Non-pigmented ciliary epithelial cell (primary cell): ENCODE results near the gene ELP1.
"Not testable (repeated sequence)": the region's sequence is repeated elsewhere in the genome, so short reads cannot be mapped to it uniquely, and the experiment has no call there.

Experiments
- DNase-seq: peaks from one replicate; pipeline ENCODE4 v3.0.0-alpha.2; 2010; ENCODE audit warnings: low read depth

Gene ELP1

DNA sequence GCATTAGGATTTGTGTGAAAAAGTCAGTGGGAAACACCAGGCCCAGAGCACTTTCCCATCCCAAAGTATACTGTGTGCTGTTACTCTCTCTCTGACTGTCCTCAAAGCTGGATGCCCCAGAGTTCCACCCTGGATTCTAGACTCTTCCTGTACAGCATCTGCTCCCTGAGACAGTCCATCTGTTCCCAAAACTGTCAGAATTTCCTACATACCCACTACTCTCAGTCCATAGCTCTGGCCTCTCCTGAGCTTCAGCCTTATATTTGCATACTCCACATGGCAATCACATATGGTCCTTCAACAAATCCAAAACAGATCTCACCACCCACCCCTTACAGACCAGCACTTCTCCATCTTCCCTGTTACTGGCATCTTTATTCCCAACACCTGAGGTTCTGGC lies 9.5 kb downstream of the ELP1 start:
- DNase-seq: no peak

DNA sequence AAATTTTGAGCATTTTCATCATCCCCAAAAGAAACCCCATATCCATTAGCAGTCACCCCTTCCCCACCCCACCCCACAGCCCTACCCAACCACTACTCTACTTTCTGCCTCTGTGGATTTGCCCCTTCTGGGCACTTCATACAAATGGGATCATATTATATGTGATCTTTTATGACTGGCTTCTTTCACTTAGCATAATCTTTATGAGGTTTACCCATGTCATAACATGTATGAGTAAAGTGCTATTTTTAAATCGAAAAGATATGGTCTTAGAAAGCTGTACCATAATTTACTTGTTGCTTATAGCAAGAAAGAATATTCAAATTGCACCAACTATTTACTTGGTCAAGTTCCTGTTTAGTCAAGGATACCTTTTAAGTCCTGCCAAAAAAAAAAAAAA lies 12.7 kb downstream of the ELP1 start:
- DNase-seq: no peak

DNA sequence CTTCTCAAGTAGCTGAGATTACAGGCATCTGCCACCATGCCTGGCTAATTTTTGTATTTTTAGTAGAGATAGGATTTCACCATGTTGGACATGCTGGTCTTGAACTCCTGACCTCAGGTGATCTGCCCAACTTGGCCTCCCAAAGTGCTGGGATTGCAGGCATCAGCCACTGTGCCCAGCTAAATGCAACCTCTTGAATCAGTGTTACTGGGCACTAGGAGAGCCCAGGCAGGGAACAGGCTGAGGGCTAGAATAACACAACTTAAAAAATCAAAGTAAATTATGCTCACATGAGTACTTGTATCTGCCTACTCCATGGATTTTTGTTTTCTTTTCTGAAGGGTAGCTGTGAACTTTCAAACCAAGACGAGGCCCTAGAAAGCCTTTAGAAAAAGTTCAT lies 13.5 kb downstream of the ELP1 start:
- not testable (repeated sequence) for DNase-seq

DNA sequence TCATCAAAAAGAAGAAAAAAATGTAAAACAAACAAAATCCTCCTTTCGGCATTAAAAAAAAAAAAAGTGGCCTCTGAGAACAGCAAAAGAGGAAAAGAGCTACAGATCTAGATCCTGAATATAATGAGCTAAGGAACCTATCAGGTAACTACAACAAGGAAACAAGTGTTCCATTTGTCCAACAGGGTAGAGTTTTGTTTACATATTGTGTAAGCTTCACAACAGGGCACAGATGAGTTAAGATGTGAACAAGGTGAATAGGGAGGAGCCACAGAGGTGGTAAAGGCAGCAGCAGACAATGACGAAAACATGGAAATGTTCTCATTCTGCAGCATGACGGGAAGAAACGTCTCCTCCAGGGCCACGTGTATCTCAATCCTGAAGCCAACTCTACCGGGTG lies 14.4 kb downstream of the ELP1 start:
- no peak for DNase-seq

DNA sequence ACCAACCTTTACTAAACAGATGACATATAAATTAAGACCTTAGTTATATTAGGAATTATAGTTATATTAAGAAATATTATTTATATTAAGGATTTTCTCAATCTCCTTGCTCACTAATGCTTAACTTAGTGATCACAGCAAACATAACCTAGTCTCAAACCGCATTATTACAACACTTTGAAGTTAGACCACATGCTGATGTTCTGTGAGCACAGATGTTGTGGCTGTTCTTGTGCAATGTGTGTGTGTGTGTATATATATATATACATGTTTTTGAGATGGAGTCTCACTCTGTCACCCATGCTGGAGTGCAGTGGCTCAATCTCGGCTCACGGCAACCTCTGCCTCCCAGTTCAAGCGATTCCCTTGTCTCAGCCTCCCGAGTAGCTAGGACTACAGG lies 20.5 kb downstream of the ELP1 start:
- DNase-seq: no peak

DNA sequence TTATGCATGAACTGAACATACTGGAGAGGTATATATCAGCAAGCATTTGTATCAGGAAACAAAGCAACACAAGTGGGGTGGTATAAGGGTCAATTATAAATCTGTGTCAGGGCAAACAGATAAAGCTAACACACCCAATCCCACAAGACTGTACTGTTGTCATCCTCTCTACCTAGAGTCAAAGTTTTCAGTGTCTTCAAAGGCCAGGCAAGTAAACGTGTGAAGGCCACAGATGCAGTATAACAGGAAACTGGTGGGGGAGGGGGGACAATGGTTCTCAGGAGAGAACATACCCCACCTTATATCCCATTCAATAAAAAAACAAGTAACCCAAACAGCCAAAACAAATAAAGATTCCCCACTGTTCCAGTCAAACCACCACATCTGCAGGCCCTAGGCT lies 22.1 kb downstream of the ELP1 start:
- no peak for DNase-seq

DNA sequence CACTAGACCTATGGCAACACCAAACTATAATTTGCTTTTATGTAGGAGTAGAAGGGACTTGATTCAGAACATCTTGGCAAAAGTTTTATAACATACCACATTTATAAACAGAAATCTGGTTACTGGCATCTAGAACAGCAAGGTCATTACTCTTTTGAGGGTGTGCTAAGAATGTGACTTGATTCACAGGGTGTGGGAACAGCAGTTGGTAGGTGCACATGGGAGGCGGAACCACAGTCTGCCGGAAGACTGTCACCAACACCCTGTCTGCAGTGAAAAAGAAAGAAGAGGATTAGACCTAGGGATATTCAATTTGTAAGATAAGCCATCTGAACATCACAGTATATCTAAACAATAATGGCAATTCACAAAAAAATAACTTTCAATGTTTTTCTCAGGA lies 23.0 kb downstream of the ELP1 start:
- no peak for DNase-seq

DNA sequence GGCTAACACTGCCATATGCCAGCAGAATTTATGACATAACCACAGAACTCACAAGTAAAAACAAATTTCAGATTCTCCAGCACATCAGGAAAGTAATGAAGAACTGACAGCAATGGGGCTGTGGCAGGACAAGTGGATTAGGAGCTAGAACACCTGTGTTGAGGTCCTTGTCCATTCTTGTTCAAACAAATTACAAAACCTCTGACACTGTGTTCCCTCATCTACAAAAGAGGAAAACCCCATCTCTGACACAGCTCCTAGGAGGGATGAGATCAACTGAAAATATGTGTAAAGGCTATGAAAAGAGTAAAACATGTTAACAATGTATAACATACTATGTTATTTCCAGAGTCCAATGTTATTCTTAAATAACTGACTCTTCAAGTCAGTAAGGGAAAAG lies 23.5 kb downstream of the ELP1 start:
- DNase-seq: no peak

DNA sequence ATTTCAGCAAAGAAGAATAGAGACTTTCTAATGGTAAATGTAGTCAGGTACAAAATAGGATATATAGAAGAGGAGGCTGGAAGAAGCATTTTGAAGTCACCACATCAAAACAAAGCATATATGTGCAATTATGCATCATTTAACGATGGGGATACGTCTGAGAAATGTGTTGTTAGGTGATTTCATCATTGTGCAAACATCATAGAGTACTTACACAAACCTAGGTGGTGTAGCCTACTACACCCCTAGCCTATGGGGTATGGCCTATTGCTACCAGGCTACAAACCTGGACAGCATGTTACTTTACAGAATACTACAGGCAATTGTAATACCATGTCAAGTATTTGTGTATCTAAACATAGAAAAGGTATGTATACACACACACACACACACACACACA lies 28.4 kb downstream of the ELP1 start:
- no peak for DNase-seq

DNA sequence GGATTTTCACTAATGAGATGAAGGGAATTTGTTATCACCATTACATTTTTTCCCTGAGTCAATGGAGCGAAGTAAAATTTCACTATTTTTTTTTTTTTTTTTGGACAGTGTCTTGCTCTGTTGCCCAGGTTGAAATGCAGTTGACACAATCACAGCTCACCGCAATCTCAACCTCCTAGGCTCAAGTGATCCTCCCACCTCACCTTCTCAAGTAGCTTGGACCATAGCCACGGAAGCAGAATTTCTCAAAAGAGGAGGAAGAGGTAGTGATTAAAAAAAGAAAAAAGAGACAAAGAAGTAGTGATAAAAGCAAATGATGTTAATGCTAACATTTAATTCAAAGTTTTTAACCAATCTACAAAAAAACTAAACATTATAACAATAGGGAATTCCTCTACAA lies 29.8 kb downstream of the ELP1 start:
- no peak for DNase-seq

DNA sequence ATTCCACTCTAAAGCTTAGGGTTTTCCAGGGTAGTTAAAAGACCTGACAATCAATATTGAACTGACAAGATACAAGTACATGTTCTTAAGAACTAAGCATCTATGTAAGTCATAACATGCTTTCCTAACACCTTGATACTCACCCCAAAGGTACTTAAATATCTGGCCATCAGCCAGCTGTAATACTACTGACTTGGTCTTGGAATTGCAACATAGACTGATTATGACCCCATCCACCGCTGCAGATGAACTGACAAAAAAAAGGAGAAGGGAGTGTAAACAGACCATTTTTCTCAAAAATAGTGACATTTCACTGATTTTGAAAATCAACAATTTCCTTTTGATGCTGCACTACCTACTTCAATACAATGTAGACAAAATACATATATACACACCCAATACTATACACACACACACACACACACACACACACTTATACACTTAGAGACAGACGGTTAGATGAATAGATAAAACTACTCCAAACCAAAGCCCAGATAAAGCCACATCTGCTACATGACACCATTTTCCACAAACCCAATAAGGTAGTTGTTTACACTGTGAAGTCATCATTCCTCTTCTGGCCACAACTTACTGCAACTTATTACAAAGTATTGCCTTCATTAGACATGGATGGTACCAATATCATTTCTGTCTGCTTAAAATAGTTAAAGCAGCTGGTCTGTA lies 30.4 kb downstream of the ELP1 start:
- DNase-seq: peak; percentile 9

DNA sequence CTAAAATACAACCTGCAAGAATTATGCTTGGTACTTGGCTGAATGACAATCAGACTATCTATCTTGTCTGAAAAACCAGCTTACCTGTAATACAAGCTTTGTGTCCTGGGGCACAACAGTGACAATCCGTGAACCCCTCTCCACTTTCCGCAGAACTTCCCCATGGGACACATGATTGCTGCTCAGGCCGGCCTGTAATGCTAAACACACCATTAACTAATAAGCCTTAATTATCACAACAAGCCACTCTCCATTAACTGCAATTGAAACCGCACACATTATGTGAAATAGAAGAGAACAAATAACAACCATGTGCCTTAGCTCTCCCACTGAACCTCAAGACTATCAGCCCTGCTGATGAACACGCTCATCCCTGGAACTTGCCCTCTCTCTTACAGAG lies 33.7 kb downstream of the ELP1 start:
- no peak for DNase-seq

DNA sequence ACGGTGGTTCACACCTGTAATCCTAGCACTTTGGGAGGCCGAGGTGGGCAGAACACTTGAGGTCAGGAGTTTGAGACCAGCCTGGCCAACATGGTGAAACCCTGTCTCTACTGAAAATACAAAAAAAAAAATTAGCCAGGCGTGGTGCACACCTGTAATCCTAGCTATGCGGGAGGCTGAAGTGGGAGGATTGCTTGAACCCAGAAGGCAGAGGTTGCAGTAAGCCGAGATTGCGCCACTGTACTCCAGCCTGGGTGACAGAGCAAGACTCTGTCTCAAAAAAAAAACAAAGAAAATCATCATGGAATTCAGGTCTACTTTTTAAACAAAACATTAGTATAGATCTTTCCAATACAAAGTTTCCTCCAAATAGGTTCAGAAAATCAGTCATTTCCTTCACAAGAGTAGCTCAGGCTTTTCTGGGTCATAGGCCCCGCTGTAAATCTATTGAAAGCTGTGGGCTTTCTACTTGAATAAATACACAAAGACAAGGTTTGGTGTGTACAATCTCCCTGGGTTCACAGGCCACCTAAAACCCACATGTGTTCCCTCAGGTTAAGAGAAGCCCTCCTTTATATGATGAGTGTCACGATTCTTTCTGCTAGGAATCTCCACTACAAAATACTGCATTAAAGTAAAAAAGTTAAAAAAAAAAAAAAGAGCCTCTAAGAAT lies 34.8 kb downstream of the ELP1 start:
- DNase-seq: not testable (repeated sequence)

DNA sequence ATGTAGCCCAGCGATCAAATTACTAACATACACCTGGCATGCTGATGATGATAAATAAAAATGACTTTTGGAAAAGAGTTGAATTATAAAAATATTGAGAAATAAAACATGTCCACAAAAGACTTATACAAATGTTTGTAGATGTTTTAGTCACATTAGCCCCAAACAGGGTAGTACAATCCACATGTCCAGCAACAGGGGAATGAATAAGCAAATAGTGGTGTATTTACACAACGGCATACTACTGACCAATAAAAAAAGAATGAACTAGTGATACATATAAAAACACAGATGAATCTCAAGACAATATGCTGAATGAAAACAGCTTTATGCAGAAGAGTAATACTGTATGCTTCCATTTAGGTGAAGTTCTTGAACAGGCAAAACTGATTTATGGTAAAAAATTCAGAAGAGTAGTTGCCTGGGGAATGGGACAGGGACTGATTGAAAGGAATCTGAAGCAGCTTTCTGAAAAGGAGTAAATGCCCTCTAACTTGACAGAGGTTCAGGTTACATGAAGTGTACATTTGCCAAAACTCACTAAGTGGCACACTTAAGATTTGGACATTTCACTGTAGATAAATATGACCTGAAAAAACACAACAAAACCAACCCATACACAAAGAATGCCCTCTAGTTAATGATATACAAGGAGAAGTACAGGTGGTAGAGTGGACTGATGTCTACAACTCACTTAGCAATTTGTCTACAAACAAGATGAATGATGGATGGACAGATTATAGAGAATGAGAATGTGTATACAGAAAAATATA lies 36.4 kb downstream of the ELP1 start:
- no peak for DNase-seq

DNA sequence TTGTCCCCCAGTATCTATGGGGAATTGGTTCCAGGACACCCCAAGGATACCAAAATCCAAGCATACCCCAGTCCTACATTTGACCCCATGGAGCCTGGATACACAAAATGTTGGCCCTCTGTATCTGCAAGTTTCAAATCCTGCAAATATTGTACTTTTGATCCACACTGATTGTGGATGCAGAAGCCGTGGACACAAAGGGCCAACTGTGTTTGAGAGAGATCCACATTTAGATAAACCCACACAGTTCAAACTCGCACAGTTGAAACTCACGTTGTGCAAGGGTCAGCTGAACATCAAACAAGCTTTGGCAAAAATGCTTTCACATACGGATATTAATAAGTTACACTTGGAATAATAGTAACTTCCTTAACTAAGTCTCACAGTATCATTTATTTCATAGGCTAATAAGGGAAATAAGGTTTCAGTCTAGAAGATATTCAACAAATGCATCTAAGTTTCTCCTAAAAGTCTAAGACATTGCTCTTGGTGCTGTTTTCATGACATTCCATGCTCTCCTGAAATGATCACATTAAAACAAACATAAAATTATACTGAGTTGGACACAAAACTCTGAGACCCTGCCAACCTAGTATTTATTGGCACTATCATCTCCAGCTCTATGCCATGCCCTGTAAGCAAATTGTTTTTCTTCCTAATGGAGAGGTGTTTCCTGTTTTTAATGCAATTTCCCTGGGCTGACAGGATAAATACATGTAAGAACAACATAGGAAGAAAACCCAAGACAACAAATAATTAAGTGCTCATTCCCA lies 39.5 kb downstream of the ELP1 start:
- DNase-seq: no peak

DNA sequence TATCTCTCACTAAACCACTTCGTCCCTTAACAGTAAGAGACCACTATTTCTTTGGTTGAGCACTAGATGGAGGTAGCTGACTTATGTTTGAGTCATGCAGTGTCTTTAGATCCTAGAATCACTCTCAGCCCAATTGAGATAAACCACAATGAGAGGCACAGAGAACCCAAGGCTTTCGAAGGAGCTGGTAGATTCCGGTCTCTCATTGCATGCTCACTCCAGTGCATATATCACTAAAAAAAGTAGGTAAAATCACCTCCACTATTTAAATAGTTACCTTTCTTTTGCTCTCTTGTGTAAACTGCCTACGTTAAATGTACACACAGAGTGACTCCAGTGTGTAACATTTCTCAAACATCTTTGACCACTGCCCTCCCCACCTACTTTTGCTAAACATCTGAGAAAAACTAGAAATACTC lies 44.3 kb downstream of the ELP1 start:
- peak; percentile 23 for DNase-seq

DNA sequence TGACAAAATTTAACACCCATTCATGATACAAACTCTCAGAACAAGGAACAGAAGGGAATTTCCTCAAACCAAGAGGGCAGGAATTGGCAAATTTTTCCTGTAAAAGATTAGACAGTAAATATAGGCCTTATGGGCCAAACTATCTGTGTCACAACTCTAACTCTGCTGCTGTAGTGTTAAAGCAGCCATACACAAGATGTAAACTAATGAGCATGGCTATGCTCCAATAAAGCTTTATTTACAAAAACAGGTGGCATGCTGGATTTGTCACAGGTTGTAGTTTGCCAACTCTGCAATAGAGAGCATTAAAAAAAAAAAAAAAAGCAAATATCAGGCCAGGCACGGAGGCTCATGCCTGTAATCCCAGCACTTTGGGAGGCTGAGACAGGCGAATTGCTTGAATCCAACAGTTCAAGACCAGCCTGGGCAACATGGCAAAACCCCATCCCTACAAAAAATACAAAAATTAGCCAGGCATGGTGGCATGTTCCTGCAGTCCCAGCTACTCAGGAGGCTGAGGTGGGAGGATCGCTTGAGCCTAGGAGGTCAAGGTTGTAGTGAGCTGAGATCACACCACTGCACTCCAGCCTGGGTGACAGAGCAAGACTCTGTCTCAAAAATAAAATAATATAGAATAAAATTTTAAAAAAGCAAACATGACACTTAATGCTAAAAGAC lies 47.2 kb downstream of the ELP1 start:
- not testable (repeated sequence) for DNase-seq

DNA sequence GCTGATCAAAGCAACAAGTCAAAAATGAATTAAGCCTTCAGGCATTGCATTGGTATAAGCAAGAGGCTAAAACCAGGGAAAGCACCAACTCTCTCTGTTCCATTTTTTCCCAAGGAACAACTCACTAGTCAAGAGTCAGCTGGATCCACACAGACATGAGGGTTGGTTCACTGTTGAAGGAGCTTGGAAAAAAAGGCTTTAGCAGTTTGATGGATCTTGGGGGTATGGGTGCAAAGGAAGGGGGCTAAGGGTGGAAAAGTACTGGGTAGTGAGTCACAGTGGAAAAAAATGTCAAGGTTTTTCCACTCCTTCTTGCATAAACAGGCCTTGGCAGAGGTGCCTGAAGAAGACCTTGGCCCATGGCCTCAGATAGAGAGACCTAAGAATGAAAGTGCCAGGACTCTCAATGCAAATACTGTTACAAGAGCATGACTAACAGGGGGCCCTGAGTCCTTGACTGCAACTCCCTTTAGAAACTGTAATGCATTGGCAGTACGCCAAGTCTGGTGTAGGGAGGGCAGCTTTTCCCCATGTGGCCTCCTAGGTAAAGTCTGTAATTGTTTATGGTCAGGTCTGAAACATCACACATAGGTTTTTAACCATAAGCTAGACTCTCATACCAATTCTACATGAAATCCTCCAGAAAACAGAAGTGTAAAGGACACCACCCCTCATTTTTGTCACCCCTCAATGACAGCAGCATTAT lies 48.1 kb downstream of the ELP1 start:
- peak; percentile 63 for DNase-seq

DNA sequence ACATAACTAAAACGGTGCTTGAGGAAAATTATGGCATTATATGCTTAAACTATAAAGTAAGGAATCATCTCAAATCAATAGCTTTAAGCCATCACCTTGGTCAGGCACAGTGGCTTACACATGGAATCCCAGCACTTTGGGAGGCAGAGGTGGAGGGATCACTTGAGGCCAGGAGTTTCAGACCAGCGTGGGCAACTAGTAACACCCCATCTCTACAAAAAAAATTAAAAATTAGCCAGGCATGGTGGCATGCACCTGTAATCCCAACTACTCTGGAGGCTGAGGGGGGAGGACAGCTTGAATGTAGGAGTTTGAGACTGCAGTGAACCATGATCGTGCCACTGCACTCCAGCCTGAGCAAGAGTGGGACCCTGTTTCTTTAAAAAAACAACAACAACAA lies 49.2 kb downstream of the ELP1 start:
- no peak for DNase-seq

DNA sequence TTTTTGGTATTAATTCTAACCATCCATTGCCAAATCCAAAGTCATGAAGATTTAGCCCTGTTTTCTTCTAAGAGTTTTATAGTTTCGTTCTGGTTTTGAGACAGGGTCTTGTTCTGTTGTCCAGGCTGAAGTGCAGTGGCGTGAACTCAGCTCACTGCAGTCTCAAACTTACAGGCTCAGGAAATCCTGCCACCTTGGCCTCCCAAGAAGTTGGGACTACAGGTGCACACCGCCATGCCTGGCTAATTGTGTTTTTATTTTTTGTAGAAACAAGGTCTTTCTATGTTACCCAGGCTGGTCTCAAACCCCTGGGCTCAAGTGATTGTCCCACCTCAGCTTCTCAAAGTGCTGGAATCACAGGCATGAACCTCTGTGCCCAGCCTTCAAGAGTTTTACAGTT lies 50.8 kb downstream of the ELP1 start:
- DNase-seq: no peak
